ENCODE measurements around the gene KCTD12. TPM values are rescaled to one million over a fixed set of nuclear protein-coding genes. Genes with fewer than 3 reads are reported as not detected.
"Not testable (repeated sequence)": the region's sequence is repeated elsewhere in the genome, so short reads cannot be mapped to it uniquely, and the experiment has no call there.

The KCTD12 gene
- total RNA-seq, 1 donor from 2014 or later, result 15.3 TPM

DNA sequence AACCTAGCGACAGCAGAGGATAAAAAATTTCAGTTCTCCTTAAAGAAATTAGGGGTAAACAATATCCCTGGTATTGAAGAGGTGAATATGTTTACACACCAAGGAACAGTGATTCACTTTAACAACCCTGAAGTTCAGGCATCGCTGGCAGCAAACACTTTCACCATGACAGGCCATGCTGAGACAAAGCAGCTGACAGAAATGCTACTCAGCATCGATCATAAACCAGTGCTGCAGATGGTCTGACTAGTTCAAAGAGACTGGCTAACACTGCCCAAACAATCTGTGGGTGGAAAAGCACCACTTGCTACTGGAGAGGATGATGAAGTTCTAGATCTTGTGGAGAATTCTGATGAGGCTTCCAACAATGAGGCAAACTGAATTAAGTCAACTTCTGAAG is 42.3 kb upstream of the KCTD12 start:
- no peaks in the 10 kb centered on the region for H3K27me3 ChIP-seq (ENCODE audit: control insufficient read depth, insufficient read depth, low read length)

DNA sequence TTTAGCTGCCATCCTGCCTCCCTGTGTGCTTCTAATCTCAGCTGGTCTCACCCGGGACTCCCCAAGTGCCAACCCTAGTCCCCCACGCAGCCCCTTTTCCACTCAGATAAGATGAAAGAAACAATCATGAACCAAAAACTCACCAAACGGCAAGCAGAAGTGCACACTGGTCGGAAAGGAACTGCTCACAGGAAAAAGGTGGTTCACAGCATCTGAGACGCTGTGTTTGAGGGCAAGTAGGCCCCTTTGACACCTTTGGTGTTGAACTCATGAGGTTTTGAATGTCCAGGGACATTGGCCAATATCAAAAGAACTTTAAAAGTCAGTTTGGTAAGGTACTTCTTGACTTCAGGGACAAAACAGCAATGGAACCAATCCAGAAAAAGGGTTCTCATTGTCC is 41.8 kb upstream of the KCTD12 start:
- Histone ChIP-seq H3K27me3 (ENCODE audit: control insufficient read depth, insufficient read depth, low read length) (no peaks in the 10 kb centered on the region), H3K36me3 (ENCODE audit: control insufficient read depth, insufficient read depth, low read length) (no peaks in the 10 kb centered on the region), H3K4me3 (ENCODE audit: low read depth, low read length) (no peak overlapping the region)
- TF ChIP-seq, protein P1, sequence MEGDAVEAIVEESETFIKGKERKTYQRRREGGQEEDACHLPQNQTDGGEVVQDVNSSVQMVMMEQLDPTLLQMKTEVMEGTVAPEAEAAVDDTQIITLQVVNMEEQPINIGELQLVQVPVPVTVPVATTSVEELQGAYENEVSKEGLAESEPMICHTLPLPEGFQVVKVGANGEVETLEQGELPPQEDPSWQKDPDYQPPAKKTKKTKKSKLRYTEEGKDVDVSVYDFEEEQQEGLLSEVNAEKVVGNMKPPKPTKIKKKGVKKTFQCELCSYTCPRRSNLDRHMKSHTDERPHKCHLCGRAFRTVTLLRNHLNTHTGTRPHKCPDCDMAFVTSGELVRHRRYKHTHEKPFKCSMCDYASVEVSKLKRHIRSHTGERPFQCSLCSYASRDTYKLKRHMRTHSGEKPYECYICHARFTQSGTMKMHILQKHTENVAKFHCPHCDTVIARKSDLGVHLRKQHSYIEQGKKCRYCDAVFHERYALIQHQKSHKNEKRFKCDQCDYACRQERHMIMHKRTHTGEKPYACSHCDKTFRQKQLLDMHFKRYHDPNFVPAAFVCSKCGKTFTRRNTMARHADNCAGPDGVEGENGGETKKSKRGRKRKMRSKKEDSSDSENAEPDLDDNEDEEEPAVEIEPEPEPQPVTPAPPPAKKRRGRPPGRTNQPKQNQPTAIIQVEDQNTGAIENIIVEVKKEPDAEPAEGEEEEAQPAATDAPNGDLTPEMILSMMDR (IDR thresholded peaks at IDR 0.05; ENCODE audit: insufficient read depth, low read length, severe bottlenecking), result no peak
- FAIRE-seq (no peak), DNase-seq (ENCODE audit: low read depth) (no peak)

More for the DNA sequence above, 42.3 kb upstream of the KCTD12 start:
- Histone ChIP-seq H3K36me3 (ENCODE audit: control insufficient read depth, insufficient read depth, low read length) (no peaks in the 10 kb centered on the region), H3K4me3 (ENCODE audit: low read depth, low read length) (no peak overlapping the region)
- TF ChIP-seq, protein P1 (IDR thresholded peaks at IDR 0.05; ENCODE audit: insufficient read depth, low read length, severe bottlenecking), result no peak
- FAIRE-seq (peak; percentile 13), DNase-seq (ENCODE audit: low read depth) (peak; percentile 64)

DNA sequence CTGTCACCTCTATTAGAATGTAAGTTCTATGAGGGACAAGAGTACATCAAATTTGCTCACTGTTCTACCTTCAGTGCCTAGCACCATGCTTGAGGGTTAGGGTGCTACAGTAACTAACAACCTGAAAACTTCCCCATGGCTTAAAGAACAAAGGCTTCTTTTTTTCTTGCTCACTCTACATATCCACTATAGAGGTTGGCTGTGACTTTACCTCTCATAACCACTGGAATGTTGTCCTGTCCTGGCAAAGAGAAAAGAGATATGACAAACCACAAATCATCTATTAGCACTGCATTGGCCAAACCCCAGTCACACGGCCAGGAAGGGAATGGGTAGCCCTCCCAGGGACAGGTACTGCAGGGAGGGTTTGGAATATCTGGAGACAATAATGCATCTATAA is 38.9 kb upstream of the KCTD12 start:
- TF ChIP-seq, protein P1 (IDR thresholded peaks at IDR 0.05; ENCODE audit: insufficient read depth, low read length, severe bottlenecking), result no peak
- H3K27me3 ChIP-seq (ENCODE audit: control insufficient read depth, insufficient read depth, low read length), result no peaks in the 10 kb centered on the region
- H3K4me3 ChIP-seq (ENCODE audit: low read depth, low read length), result no peak overlapping the region
- H3K36me3 ChIP-seq (ENCODE audit: control insufficient read depth, insufficient read depth, low read length), result no peaks in the 10 kb centered on the region
- DNase-seq (ENCODE audit: low read depth), result peak; percentile 55
- no peak for FAIRE-seq

DNA sequence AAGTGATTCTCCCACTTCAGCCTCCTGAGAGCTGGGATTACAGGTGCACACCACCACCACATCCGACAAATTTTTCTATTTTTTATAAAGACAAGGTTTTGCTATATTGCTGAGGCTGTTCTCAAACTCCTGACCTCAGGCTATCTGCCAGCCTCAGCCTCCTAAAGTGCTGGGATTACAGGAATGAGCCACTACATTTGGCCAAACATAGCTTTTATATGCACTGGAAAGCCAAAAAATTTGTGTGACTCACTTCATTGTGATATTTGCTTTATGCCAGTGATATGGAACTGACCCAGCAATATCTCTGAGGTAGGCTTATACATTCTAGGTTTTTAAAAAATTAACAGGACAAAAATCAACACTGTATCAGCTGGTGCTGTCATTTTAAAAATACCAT is 35.3 kb upstream of the KCTD12 start:
- no peak for DNase-seq (ENCODE audit: low read depth)
- Histone ChIP-seq H3K36me3 (ENCODE audit: control insufficient read depth, insufficient read depth, low read length) (no peaks in the 10 kb centered on the region), H3K27me3 (ENCODE audit: control insufficient read depth, insufficient read depth, low read length) (no peaks in the 10 kb centered on the region), H3K4me3 (ENCODE audit: low read depth, low read length) (no peak overlapping the region)
- TF ChIP-seq, protein P1 (IDR thresholded peaks at IDR 0.05; ENCODE audit: insufficient read depth, low read length, severe bottlenecking), result no peak
- FAIRE-seq, result no peak

DNA sequence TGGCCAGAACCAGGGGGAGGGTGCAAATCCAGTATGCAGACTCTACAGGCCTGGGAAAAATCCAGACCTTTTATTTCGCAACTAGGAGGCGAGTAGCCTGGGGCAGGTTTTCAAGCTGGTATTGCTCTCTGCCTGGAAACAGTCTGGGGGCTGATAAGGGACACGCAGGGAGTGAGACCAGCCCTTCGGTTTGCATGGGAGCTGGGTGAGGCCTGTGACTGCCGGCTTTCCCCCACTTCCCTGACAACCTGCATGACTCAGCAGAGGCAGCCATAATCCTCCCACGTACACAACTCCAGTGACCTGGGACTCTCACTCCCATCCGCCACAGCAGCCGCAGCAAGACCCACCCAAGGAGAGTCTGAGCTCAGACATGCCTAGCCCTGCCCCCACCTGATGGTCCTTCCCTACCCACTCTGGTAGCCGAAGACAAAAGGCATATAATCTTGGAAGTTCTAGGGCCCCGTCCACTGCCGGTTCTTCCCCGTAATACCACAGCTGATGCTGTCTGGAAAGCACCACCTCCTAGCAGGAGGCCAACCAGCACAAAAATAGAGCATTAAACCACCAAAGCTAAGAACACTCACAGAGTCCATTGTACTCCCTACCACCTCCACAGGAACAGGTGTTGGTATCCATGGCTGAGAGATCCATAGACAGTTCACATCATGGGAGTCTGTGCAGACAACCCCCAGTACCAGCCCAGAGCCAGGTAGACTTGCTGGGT is 31.7 kb upstream of the KCTD12 start:
- peak; percentile 78 for DNase-seq (ENCODE audit: low read depth)

DNA sequence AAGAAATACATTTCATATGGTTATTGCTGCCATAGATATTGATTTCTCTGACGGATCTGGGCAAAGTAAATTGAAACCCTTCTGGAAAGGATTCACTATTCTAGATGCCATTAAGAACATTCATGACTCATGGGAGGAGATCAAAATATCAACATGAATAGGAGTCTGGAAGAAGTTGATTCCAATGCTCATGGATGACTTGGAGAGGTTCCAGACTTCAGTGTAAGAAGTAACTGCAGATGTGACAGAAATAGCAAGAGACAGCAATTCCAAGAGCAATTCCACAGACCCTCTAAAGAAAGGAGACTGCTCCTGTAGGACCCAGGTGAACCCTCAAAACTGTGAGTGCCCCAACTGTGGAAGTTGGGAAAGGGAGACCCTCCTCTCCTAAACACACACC is 30.9 kb upstream of the KCTD12 start:
- peak; percentile 33 for DNase-seq (ENCODE audit: low read depth)
- TF ChIP-seq, protein P1 (IDR thresholded peaks at IDR 0.05; ENCODE audit: insufficient read depth, low read length, severe bottlenecking), result no peak
- Histone ChIP-seq H3K27me3 (ENCODE audit: control insufficient read depth, insufficient read depth, low read length) (no peaks in the 10 kb centered on the region), H3K4me3 (ENCODE audit: low read depth, low read length) (no peak overlapping the region), H3K36me3 (ENCODE audit: control insufficient read depth, insufficient read depth, low read length) (no peaks in the 10 kb centered on the region)
- FAIRE-seq, result no peak

More for the DNA sequence above, 31.7 kb upstream of the KCTD12 start:
- H3K4me3 ChIP-seq (ENCODE audit: low read depth, low read length); FAIRE-seq; H3K36me3 ChIP-seq (ENCODE audit: control insufficient read depth, insufficient read depth, low read length); H3K27me3 ChIP-seq (ENCODE audit: control insufficient read depth, insufficient read depth, low read length): not testable (repeated sequence)
